Stimulated activated CD8-positive, alpha-beta memory T cell treated with anti-CD3 and anti-CD28 coated beads, Interleukin-15, amount 100 ng/mL, for 4 hours (primary cell): ENCODE data around the gene ULBP3.
"Not testable (repeated sequence)": the region's sequence is repeated elsewhere in the genome, so short reads cannot be mapped to it uniquely, and the experiment has no call there.

Source experiments
- DNase-seq, 2 donors: peaks; one replicate each; pipeline ENCODE4 v3.0.0-alpha.2; 2020; ENCODE audit warnings: low read depth in 2 of 2

Gene ULBP3

GRCh38 chr6:150017186-150017521 lies 51.8 kb downstream of the ULBP3 start:
- not testable (repeated sequence) for DNase-seq

- DNase-seq: no peak
Measured at GRCh38 chr6:150016324-150017185, 52.4 kb downstream of the ULBP3 start.

GRCh38 chr6:150015281-150016001 lies 53.5 kb downstream of the ULBP3 start:
- DNase-seq: not testable (repeated sequence)

- not testable (repeated sequence) for DNase-seq
Measured at GRCh38 chr6:150014623-150015280, 54.2 kb downstream of the ULBP3 start.

GRCh38 chr6:150013785-150014622 lies 54.9 kb downstream of the ULBP3 start:
- not testable (repeated sequence) for DNase-seq

- not testable (repeated sequence) for DNase-seq
Measured at GRCh38 chr6:150012846-150013784, 55.8 kb downstream of the ULBP3 start.
